Measurements from ENCODE around the gene SMYD2. TPM values are rescaled to one million over a fixed set of nuclear protein-coding genes. Genes with fewer than 3 reads are reported as not detected.
A peak's percentile ranks its signal among the peaks of the same experiment; 100 is the strongest.

SMYD2 gene
- total and polyA plus RNA-seq, 2 experiments from 2014 or later = 3.6 to 5.9 TPM

GRCh38 chr1:214306269-214306668 is 25.3 kb downstream of the SMYD2 start:
- peaks cover 26% of the 10 kb centered on the region for H3K4me1 Mint-ChIP-seq

DNA sequence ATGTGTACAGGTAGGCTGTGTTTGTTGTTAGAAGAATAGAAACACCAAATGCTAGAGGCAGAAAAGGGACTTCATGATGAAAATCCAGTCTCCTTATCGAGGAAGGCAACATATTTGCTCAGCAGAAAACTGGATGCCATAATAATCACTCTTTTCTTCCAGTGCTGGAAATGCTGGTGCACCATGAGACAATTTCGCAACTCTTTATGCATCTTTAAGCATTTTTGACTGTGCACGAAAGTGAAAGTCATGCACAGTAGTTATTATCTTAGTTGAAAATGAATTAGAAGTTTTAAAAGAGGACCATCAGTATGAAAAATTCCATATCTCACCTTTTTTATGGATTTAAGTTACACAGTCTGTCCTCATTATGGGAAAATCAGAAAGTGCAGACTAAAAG is 29.1 kb downstream of the SMYD2 start:
- no peaks in the 10 kb centered on the region for H3K9me2 ChIP-seq (ENCODE audit: insufficient read depth)
- no peaks in the 10 kb centered on the region for H3K36me3 Mint-ChIP-seq (ENCODE audit: low read depth)
- H3K36me3 ChIP-seq (ENCODE audit: insufficient read depth) = no peaks in the 10 kb centered on the region
- H3K4me3 ChIP-seq = no peak overlapping the region
- H3K79me2 ChIP-seq (replicated peaks; ENCODE audit: insufficient read depth) = no peaks in the 10 kb centered on the region
- peaks cover 42% of the 10 kb centered on the region for H3K27me3 ChIP-seq (ENCODE audit: insufficient read depth)
- H3K4me1 Mint-ChIP-seq = peaks cover 40% of the 10 kb centered on the region
- no peak overlapping the region for H2AFZ ChIP-seq
- ATAC-seq (no peak), DNase-seq (ENCODE audit: low spot score) (no peak)
- H3F3A ChIP-seq (replicated peaks; ENCODE audit: low read depth) = no peaks in the 10 kb centered on the region
- TF ChIP-seq POLR2AphosphoS5 (IDR thresholded peaks at IDR 0.05; ENCODE audit: low read depth) (no peak), STAT1 (IDR thresholded peaks at IDR 0.05; ENCODE audit: unreplicated experiment) (no peak), ZNF331 (CRISPR knock-in tag; IDR thresholded peaks at IDR 0.05; ENCODE audit: low read depth) (no peak), EZH2 (IDR thresholded peaks at IDR 0.05; ENCODE audit: low read depth, unreplicated experiment) (no peak)
- H3K27ac Mint-ChIP-seq = no peak overlapping the region
- H3K9me3 Mint-ChIP-seq = no peaks in the 10 kb centered on the region; the same call in 2 of the 3 replicates
- H3K4me1 ChIP-seq (ENCODE audit: insufficient read depth) = peaks cover 4% of the 10 kb centered on the region
- no peak overlapping the region for H3K4me2 ChIP-seq
- H3K27ac ChIP-seq (ENCODE audit: low read depth) = no peak overlapping the region
- peaks cover 35% of the 10 kb centered on the region for H3K27me3 Mint-ChIP-seq (ENCODE audit: insufficient read depth, low read depth, poor library complexity)
- 0 out of 2 replicates have a peak, but pooled peaks cover 4% of the 10 kb centered on the region for H4K20me1 ChIP-seq (replicated peaks; ENCODE audit: insufficient read depth)
- no peak overlapping the region for H3K4me3 Mint-ChIP-seq

More at GRCh38 chr1:214306269-214306668, 25.3 kb downstream of the SMYD2 start:
- Histone ChIP-seq H3K27me3 (ENCODE audit: insufficient read depth) (peaks cover 6% of the 10 kb centered on the region; the same call in 1 of the 2 replicates), H3K9me2 (ENCODE audit: insufficient read depth) (no peaks in the 10 kb centered on the region), H3K79me2 (replicated peaks; ENCODE audit: insufficient read depth) (no peaks in the 10 kb centered on the region), H3K4me3 (no peak overlapping the region), H3K27ac (ENCODE audit: low read depth) (no peak overlapping the region), H2AFZ (no peak overlapping the region), H3K36me3 (ENCODE audit: insufficient read depth) (no peaks in the 10 kb centered on the region), H3K4me2 (no peak overlapping the region), H3F3A (replicated peaks; ENCODE audit: low read depth) (no peaks in the 10 kb centered on the region), H4K20me1 (replicated peaks; ENCODE audit: insufficient read depth) (no peaks in the 10 kb centered on the region), H3K4me1 (ENCODE audit: insufficient read depth) (no peaks in the 10 kb centered on the region)
- ATAC-seq (peak; percentile 63), DNase-seq (ENCODE audit: low spot score) (no peak)
- H3K27ac Mint-ChIP-seq = no peak overlapping the region
- no peak overlapping the region for H3K4me3 Mint-ChIP-seq
- H3K36me3 Mint-ChIP-seq (ENCODE audit: low read depth) = no peaks in the 10 kb centered on the region
- H3K27me3 Mint-ChIP-seq (ENCODE audit: insufficient read depth, low read depth, poor library complexity) = peaks cover 6% of the 10 kb centered on the region
- no peaks in the 10 kb centered on the region for H3K9me3 Mint-ChIP-seq
- TF ChIP-seq STAT1 (IDR thresholded peaks at IDR 0.05; ENCODE audit: unreplicated experiment) (no peak), EZH2 (IDR thresholded peaks at IDR 0.05; ENCODE audit: low read depth, unreplicated experiment) (no peak), POLR2AphosphoS5 (IDR thresholded peaks at IDR 0.05; ENCODE audit: low read depth) (no peak), ZNF114 (CRISPR knock-in tag; IDR thresholded peaks at IDR 0.05) (no peak), JUNB (IDR thresholded peaks at IDR 0.05; ENCODE audit: unreplicated experiment) (no peak)

DNA sequence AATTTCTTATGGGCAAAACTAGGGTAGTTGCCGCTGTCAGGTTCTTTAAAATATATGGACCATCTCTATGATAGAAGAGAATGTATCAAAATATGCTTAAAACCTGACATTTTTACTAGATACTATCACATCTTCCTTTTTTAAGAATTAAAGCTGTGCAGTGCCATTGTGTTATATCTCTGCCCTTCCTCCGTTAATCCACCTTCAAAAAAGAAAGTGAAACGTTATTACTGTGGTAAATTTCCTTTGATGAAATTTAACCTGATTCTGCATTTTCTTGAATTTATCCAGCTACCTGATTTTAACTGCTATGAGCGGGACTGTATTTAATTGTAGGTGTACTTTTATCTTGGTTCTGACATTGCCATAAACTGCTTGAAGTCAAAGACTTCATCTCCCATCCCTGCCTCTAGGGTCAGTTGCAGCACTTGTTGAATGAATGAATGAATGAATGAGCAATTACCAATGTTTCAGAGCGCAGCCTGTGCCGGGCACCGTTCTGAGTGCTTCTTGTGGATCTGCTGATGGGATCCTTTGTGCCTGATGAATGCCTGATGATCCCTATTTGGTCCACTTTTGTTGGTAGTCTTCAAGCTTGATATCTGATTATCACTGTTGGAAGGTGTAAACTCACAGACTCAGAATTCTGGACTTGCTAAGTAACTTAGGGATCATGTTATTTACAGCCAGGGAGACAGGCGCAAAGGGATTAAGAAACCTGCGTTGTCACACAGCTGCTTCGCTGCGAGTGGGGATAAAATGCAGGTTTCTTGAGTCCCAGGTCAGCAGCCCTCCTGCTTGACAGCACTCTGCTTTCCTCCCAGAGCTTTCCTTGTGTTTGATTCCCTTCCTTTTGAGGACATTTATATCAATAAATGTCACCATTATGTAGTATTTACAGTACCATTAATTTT is 30.1 kb downstream of the SMYD2 start:
- Histone ChIP-seq H3K27me3 (ENCODE audit: insufficient read depth) (peaks cover 52% of the 10 kb centered on the region), H3K4me2 (no peak overlapping the region), H3K4me1 (ENCODE audit: insufficient read depth) (peaks cover 7% of the 10 kb centered on the region), H3F3A (replicated peaks; ENCODE audit: low read depth) (no peaks in the 10 kb centered on the region), H4K20me1 (replicated peaks; ENCODE audit: insufficient read depth) (0 out of 2 replicates have a peak, but pooled peaks cover 4% of the 10 kb centered on the region), H2AFZ (no peak overlapping the region), H3K79me2 (replicated peaks; ENCODE audit: insufficient read depth) (no peaks in the 10 kb centered on the region), H3K4me3 (no peak overlapping the region), H3K36me3 (ENCODE audit: insufficient read depth) (no peaks in the 10 kb centered on the region), H3K27ac (ENCODE audit: low read depth) (no peak overlapping the region), H3K9me2 (ENCODE audit: insufficient read depth) (no peaks in the 10 kb centered on the region)
- no peak for ATAC-seq
- Mint-ChIP-seq H3K27ac (no peak overlapping the region), H3K36me3 (ENCODE audit: low read depth) (peaks cover 3% of the 10 kb centered on the region; the same call in 1 of the 3 replicates), H3K9me3 (no peaks in the 10 kb centered on the region; the same call in 2 of the 3 replicates), H3K4me1 (peaks cover 46% of the 10 kb centered on the region), H3K27me3 (ENCODE audit: insufficient read depth, low read depth, poor library complexity) (peaks cover 43% of the 10 kb centered on the region), H3K4me3 (no peak overlapping the region)
- DNase-seq (ENCODE audit: low spot score) = no peak
- TF ChIP-seq CREB1 (CRISPR knock-in tag; IDR thresholded peaks at IDR 0.05; ENCODE audit: low read depth) (no peak), ZNF331 (CRISPR knock-in tag; IDR thresholded peaks at IDR 0.05; ENCODE audit: low read depth) (no peak), EZH2 (IDR thresholded peaks at IDR 0.05; ENCODE audit: low read depth, unreplicated experiment) (no peak), EZH2phosphoT487 (IDR thresholded peaks at IDR 0.05; ENCODE audit: unreplicated experiment) (no peak), STAT1 (IDR thresholded peaks at IDR 0.05; ENCODE audit: unreplicated experiment) (no peak), JUNB (IDR thresholded peaks at IDR 0.05; ENCODE audit: unreplicated experiment) (no peak)
- TF ChIP-seq, protein P1, sequence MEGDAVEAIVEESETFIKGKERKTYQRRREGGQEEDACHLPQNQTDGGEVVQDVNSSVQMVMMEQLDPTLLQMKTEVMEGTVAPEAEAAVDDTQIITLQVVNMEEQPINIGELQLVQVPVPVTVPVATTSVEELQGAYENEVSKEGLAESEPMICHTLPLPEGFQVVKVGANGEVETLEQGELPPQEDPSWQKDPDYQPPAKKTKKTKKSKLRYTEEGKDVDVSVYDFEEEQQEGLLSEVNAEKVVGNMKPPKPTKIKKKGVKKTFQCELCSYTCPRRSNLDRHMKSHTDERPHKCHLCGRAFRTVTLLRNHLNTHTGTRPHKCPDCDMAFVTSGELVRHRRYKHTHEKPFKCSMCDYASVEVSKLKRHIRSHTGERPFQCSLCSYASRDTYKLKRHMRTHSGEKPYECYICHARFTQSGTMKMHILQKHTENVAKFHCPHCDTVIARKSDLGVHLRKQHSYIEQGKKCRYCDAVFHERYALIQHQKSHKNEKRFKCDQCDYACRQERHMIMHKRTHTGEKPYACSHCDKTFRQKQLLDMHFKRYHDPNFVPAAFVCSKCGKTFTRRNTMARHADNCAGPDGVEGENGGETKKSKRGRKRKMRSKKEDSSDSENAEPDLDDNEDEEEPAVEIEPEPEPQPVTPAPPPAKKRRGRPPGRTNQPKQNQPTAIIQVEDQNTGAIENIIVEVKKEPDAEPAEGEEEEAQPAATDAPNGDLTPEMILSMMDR (conservative IDR thresholded peaks at IDR 0.05; ENCODE audit: low read depth in 2 of 2) = no peak

Data from GM23338 (cell line).